WERI-Rb-1 (cell line): Measurements from ENCODE around the gene COLEC11.
A peak's percentile ranks its signal among the peaks of the same experiment; 100 is the strongest.

ENCODE experiments used
- DNase-seq: peaks from one replicate; pipeline ENCODE4 v3.0.0-alpha.2; 2020
- H3K27ac ChIP-seq: fragments of 250-450 bp; sonication (Bioruptor Pico); 2 replicates; pipeline ENCODE4 v1.5.1; 2020; ENCODE audit warnings: mild to moderate bottlenecking, moderate library complexity
- H3K27me3 ChIP-seq: fragments of 250-450 bp; sonication (Bioruptor Pico); 2 replicates; pipeline ENCODE4 v1.5.1; 2021; ENCODE audit warnings: mild to moderate bottlenecking, low read depth, moderate library complexity; ENCODE audit not compliant: insufficient read depth, severe bottlenecking
- H3K36me3 ChIP-seq: fragments of 250-450 bp; sonication (Bioruptor Pico); 2 replicates; pipeline ENCODE4 v1.5.1; 2020; ENCODE audit warnings: mild to moderate bottlenecking, moderate library complexity
- H3K4me3 ChIP-seq: 2 replicates; pipeline ENCODE4 v1.5.1; 2011; ENCODE audit warnings: low read depth, mild to moderate bottlenecking, control low read depth, low read length
- H3K9me3 ChIP-seq: fragments of 250-450 bp; sonication (Bioruptor Pico); 2 replicates; pipeline ENCODE4 v1.5.1; 2021; ENCODE audit warnings: mild to moderate bottlenecking, moderate library complexity; ENCODE audit not compliant: severe bottlenecking
- CTCF ChIP-seq: IDR thresholded peaks from 2 replicates; pipeline ENCODE4 v1.5.1; 2011; ENCODE audit warnings: low read depth, mild to moderate bottlenecking, control low read depth, inconsistent platforms, low read length

Gene COLEC11

GRCh38 chr2:3625186-3625585, 30.3 kb downstream of the COLEC11 start:
- TF ChIP-seq CTCF = no peak
- no peaks in the 10 kb centered on the region for H3K36me3 ChIP-seq
- peak; percentile 4 for DNase-seq
- no peaks in the 10 kb centered on the region for H3K9me3 ChIP-seq
- no peak overlapping the region for H3K27ac ChIP-seq
- no peak overlapping the region for H3K4me3 ChIP-seq
- H3K27me3 ChIP-seq = no peaks in the 10 kb centered on the region

GRCh38 chr2:3626118-3626811, 31.4 kb downstream of the COLEC11 start:
- Histone ChIP-seq H3K27ac (no peak overlapping the region), H3K27me3 (no peaks in the 10 kb centered on the region), H3K9me3 (no peaks in the 10 kb centered on the region), H3K36me3 (no peaks in the 10 kb centered on the region), H3K4me3 (no peak overlapping the region)
- TF ChIP-seq CTCF = no peak
- no peak for DNase-seq

- no peak for DNase-seq
- H3K9me3 ChIP-seq = no peaks in the 10 kb centered on the region
- no peak for TF ChIP-seq CTCF
- no peaks in the 10 kb centered on the region for H3K27me3 ChIP-seq
- no peak overlapping the region for H3K4me3 ChIP-seq
- H3K36me3 ChIP-seq = no peaks in the 10 kb centered on the region
- H3K27ac ChIP-seq = no peak overlapping the region
These were observed 32.0 kb downstream of the COLEC11 start for GRCh38 chr2:3626812-3627499.

GRCh38 chr2:3627500-3628100, 32.7 kb downstream of the COLEC11 start:
- Histone ChIP-seq H3K36me3 (no peaks in the 10 kb centered on the region), H3K9me3 (no peaks in the 10 kb centered on the region), H3K27me3 (no peaks in the 10 kb centered on the region), H3K4me3 (no peak overlapping the region), H3K27ac (no peak overlapping the region)
- no peak for DNase-seq
- no peak for TF ChIP-seq CTCF

GRCh38 chr2:3628241-3628679, 33.3 kb downstream of the COLEC11 start:
- Histone ChIP-seq H3K4me3 (no peak overlapping the region), H3K36me3 (no peaks in the 10 kb centered on the region), H3K27me3 (no peaks in the 10 kb centered on the region), H3K27ac (no peak overlapping the region), H3K9me3 (no peaks in the 10 kb centered on the region)
- peak; percentile 5 for DNase-seq
- no peak for TF ChIP-seq CTCF
